IPS-NIHi7 (cell line): ENCODE results near the gene BSN.

Experiments
- DNase-seq: peaks from one replicate; pipeline ENCODE4 v3.0.0; 2012; ENCODE audit warnings: mixed read lengths; ENCODE audit errors: extremely low spot score

Gene BSN

GRCh38 chr3:49654176-49654825 lies 100.0 kb downstream of the BSN start:
- DNase-seq = no peak

GRCh38 chr3:49654955-49655556 lies 100.8 kb downstream of the BSN start:
- DNase-seq = no peak

GRCh38 chr3:49655731-49656285 lies 101.5 kb downstream of the BSN start:
- no peak for DNase-seq

GRCh38 chr3:49656541-49657112 lies 102.3 kb downstream of the BSN start:
- no peak for DNase-seq

GRCh38 chr3:49657208-49657915 lies 103.1 kb downstream of the BSN start:
- DNase-seq = no peak

- no peak for DNase-seq
Measured at GRCh38 chr3:49658711-49659110, 104.4 kb downstream of the BSN start.

- no peak for DNase-seq
Measured at GRCh38 chr3:49659756-49660155, 105.5 kb downstream of the BSN start.

GRCh38 chr3:49661281-49661680 lies 107.0 kb downstream of the BSN start:
- DNase-seq = no peak

GRCh38 chr3:49662021-49662420 lies 107.7 kb downstream of the BSN start:
- DNase-seq = no peak

GRCh38 chr3:49662720-49663413 lies 108.6 kb downstream of the BSN start:
- no peak for DNase-seq

- DNase-seq = no peak
Measured at GRCh38 chr3:49663831-49664230, 109.6 kb downstream of the BSN start.

GRCh38 chr3:49664300-49664699 lies 110.0 kb downstream of the BSN start:
- DNase-seq = no peak

GRCh38 chr3:49665822-49666519 lies 111.7 kb downstream of the BSN start:
- no peak for DNase-seq

- peak; percentile 25 for DNase-seq
Measured at GRCh38 chr3:49666592-49666991, 112.3 kb downstream of the BSN start.

- no peak for DNase-seq
Measured at GRCh38 chr3:49667701-49668413, 113.6 kb downstream of the BSN start.

GRCh38 chr3:49668414-49668797 lies 114.1 kb downstream of the BSN start:
- DNase-seq = peak; percentile 51

GRCh38 chr3:49668861-49669260 lies 114.6 kb downstream of the BSN start:
- no peak for DNase-seq

GRCh38 chr3:49669352-49669751 lies 115.1 kb downstream of the BSN start:
- DNase-seq = no peak

GRCh38 chr3:49670940-49671290 lies 116.6 kb downstream of the BSN start:
- DNase-seq = no peak
